ENCODE results near the gene ZFHX3. TPM values are rescaled to one million over a fixed set of nuclear protein-coding genes. Genes with fewer than 3 reads are reported as not detected.

The ZFHX3 gene
- polyA plus RNA-seq, 1 donor (not counting 4 experiments of a cell fraction or from before 2014, with no cell fraction given): 1.2 TPM

GRCh38 chr16:72811876-72812275 is 236.1 kb downstream of the ZFHX3 start:
- H3K4me3 ChIP-seq (ENCODE audit: control insufficient read depth in 2 of 3, extremely low read depth in 1 of 3, insufficient read depth in 2 of 3, low read depth in 1 of 3, low read length in 3 of 3): no peak overlapping the region
- H4K20me1 ChIP-seq (ENCODE audit: control insufficient read depth, extremely low read depth, insufficient read depth, low read length): no peaks in the 10 kb centered on the region
- no peaks in the 10 kb centered on the region for H3K9me3 ChIP-seq (ENCODE audit: control insufficient read depth, low read depth, low read length)
- no peaks in the 10 kb centered on the region for H3K27me3 ChIP-seq (ENCODE audit: control insufficient read depth, extremely low read depth, insufficient read depth, low read length)
- peaks cover 0 to 2% of the 10 kb centered on the region in 2 experiments for H3K36me3 ChIP-seq (ENCODE audit: control insufficient read depth in 2 of 2, extremely low read depth in 1 of 2, insufficient read depth in 2 of 2, low read length in 2 of 2)
- FAIRE-seq: no peak
- no peaks in the 10 kb centered on the region for H3K9me1 ChIP-seq (ENCODE audit: control insufficient read depth, extremely low read depth, insufficient read depth, low read length)
- no peak overlapping the region for H2AFZ ChIP-seq (ENCODE audit: control insufficient read depth, low read length)
- dilution Hi-C loops (cut with MboI; ENCODE audit: extremely low pct_ligation_motif_present, low sequenced_read_pairs): no loop called here
- H3K79me2 ChIP-seq (ENCODE audit: control insufficient read depth, insufficient read depth, low read length): no peaks in the 10 kb centered on the region
- no peak overlapping the region for H3K9ac ChIP-seq (ENCODE audit: control insufficient read depth, extremely low read depth, insufficient read depth, low read length)
- no peaks in the 10 kb centered on the region for H3K4me1 ChIP-seq (ENCODE audit: control insufficient read depth, extremely low read depth, insufficient read depth, low read length)
- no peak overlapping the region for H3K27ac ChIP-seq (ENCODE audit: control insufficient read depth, insufficient read depth, low read length)
- no peak for TF ChIP-seq EZH2 (IDR thresholded peaks at IDR 0.05; ENCODE audit: low read length)
- no peak for TF ChIP-seq CTCF (optimal IDR thresholded peaks at IDR 0.05 in 1 of 3, IDR thresholded peaks at IDR 0.05 in 1 of 3, conservative IDR thresholded peaks at IDR 0.05 in 1 of 3; ENCODE audit: extremely low read depth in 1 of 3, insufficient read depth in 2 of 3, low read length in 3 of 3)
- no peak overlapping the region for H3K4me2 ChIP-seq (ENCODE audit: control insufficient read depth, extremely low read depth, insufficient read depth, low read depth, low read length)
- no peak for DNase-seq (ENCODE audit: low read depth, low spot score)

GRCh38 chr16:72811188-72811720 is 236.7 kb downstream of the ZFHX3 start:
- H4K20me1 ChIP-seq (ENCODE audit: control insufficient read depth, extremely low read depth, insufficient read depth, low read length): no peaks in the 10 kb centered on the region
- no peak overlapping the region for H3K9ac ChIP-seq (ENCODE audit: control insufficient read depth, extremely low read depth, insufficient read depth, low read length)
- no peak for TF ChIP-seq CTCF (optimal IDR thresholded peaks at IDR 0.05 in 1 of 3, IDR thresholded peaks at IDR 0.05 in 1 of 3, conservative IDR thresholded peaks at IDR 0.05 in 1 of 3; ENCODE audit: extremely low read depth in 1 of 3, insufficient read depth in 2 of 3, low read length in 3 of 3)
- no peak for TF ChIP-seq EZH2 (IDR thresholded peaks at IDR 0.05; ENCODE audit: low read length)
- no peak overlapping the region for H3K4me2 ChIP-seq (ENCODE audit: control insufficient read depth, extremely low read depth, insufficient read depth, low read depth, low read length)
- no peaks in the 10 kb centered on the region for H3K4me1 ChIP-seq (ENCODE audit: control insufficient read depth, extremely low read depth, insufficient read depth, low read length)
- H3K27ac ChIP-seq (ENCODE audit: control insufficient read depth, insufficient read depth, low read length): no peak overlapping the region
- no peaks in the 10 kb centered on the region for H3K9me3 ChIP-seq (ENCODE audit: control insufficient read depth, low read depth, low read length)
- peaks cover 0 to 2% of the 10 kb centered on the region in 2 experiments for H3K36me3 ChIP-seq (ENCODE audit: control insufficient read depth in 2 of 2, extremely low read depth in 1 of 2, insufficient read depth in 2 of 2, low read length in 2 of 2)
- H3K9me1 ChIP-seq (ENCODE audit: control insufficient read depth, extremely low read depth, insufficient read depth, low read length): no peaks in the 10 kb centered on the region
- FAIRE-seq (no peak), DNase-seq (ENCODE audit: low read depth, low spot score) (no peak)
- no peak overlapping the region for H2AFZ ChIP-seq (ENCODE audit: control insufficient read depth, low read length)
- no peak overlapping the region for H3K4me3 ChIP-seq (ENCODE audit: control insufficient read depth in 2 of 3, extremely low read depth in 1 of 3, insufficient read depth in 2 of 3, low read depth in 1 of 3, low read length in 3 of 3)
- dilution Hi-C loops (cut with MboI; ENCODE audit: extremely low pct_ligation_motif_present, low sequenced_read_pairs): no loop called here
- no peaks in the 10 kb centered on the region for H3K79me2 ChIP-seq (ENCODE audit: control insufficient read depth, insufficient read depth, low read length)
- H3K27me3 ChIP-seq (ENCODE audit: control insufficient read depth, extremely low read depth, insufficient read depth, low read length): no peaks in the 10 kb centered on the region
